GM23338 (cell line): ENCODE results near the gene ILK. TPM values are rescaled to one million over a fixed set of nuclear protein-coding genes. Genes with fewer than 3 reads are reported as not detected.

Experiments
- ATAC-seq: fragments of 200-7000 bp; cut with Tn5 transposase; 3 replicates; pipeline ENCODE4 v1.9.1; 2020
- DNase-seq: peaks from one replicate; pipeline ENCODE4 v3.0.0-alpha.2; 2015; ENCODE audit warnings: low spot score
- H2AFZ ChIP-seq: fragments of 200-600 bp; sonication (generic); 2 replicates; pipeline ENCODE4 v1.8.0; 2016; ENCODE audit warnings: antibody characterized with exemption, mild to moderate bottlenecking, moderate library complexity
- H3F3A ChIP-seq: fragments of 200-600 bp; sonication (generic); replicated peaks from 2 replicates; pipeline ENCODE4 v1.8.0; 2017; ENCODE audit warnings: antibody characterized with exemption, mixed run types, low read depth
- H3K27ac ChIP-seq: fragments of 200-600 bp; sonication (generic); 2 replicates; pipeline ENCODE4 v1.6.1; 2016; ENCODE audit warnings: low read depth
- H3K27me3 ChIP-seq: fragments of 200-600 bp; sonication (generic); 2 replicates; pipeline ENCODE4 v1.8.0; 2016; ENCODE audit warnings: mild to moderate bottlenecking, mixed run types, moderate library complexity; ENCODE audit not compliant: insufficient read depth
- H3K36me3 ChIP-seq: fragments of 200-600 bp; sonication (generic); 2 replicates; pipeline ENCODE4 v1.8.0; 2016; ENCODE audit warnings: mild to moderate bottlenecking; ENCODE audit not compliant: insufficient read depth
- H3K4me1 ChIP-seq: fragments of 200-600 bp; sonication (generic); 2 replicates; pipeline ENCODE4 v1.8.0; 2016; ENCODE audit warnings: mild to moderate bottlenecking, moderate library complexity; ENCODE audit not compliant: insufficient read depth
- H3K4me2 ChIP-seq: fragments of 200-600 bp; sonication (generic); 2 replicates; pipeline ENCODE4 v1.7.1; 2017; ENCODE audit warnings: mixed run types
- H3K4me3 ChIP-seq: fragments of 200-600 bp; sonication (generic); 2 replicates; pipeline ENCODE4 v1.6.1; 2016; ENCODE audit warnings: mixed run types
- H3K79me2 ChIP-seq: fragments of 200-600 bp; sonication (generic); replicated peaks from 2 replicates; pipeline ENCODE4 v1.8.0; 2017; ENCODE audit warnings: mild to moderate bottlenecking; ENCODE audit not compliant: insufficient read depth
- H3K9me2 ChIP-seq: fragments of 200-600 bp; sonication (generic); 2 replicates; pipeline ENCODE4 v1.8.0; 2017; ENCODE audit not compliant: insufficient read depth
- H4K20me1 ChIP-seq: fragments of 200-600 bp; sonication (generic); replicated peaks from 2 replicates; pipeline ENCODE4 v1.8.0; 2017; ENCODE audit warnings: mild to moderate bottlenecking; ENCODE audit not compliant: insufficient read depth
- H3K27ac Mint-ChIP-seq: 2 replicates; pipeline ENCODE4 v1.8.0; 2020; ENCODE audit warnings: inconsistent platforms, mild to moderate bottlenecking, moderate library complexity, mixed read lengths
- H3K27me3 Mint-ChIP-seq: 3 replicates; pipeline ENCODE4 v1.8.0; 2022; ENCODE audit warnings: low read depth, mild to moderate bottlenecking, moderate library complexity, mixed read lengths, inconsistent platforms; ENCODE audit not compliant: insufficient read depth, poor library complexity
- H3K36me3 Mint-ChIP-seq: 3 replicates; pipeline ENCODE4 v1.8.0; 2021; ENCODE audit warnings: low read depth, mild to moderate bottlenecking, inconsistent platforms, moderate library complexity, mixed read lengths
- H3K4me1 Mint-ChIP-seq: 3 replicates; pipeline ENCODE4 v1.8.0; 2020; ENCODE audit warnings: mild to moderate bottlenecking, inconsistent platforms, mixed read lengths
- H3K4me3 Mint-ChIP-seq: 3 replicates; pipeline ENCODE4 v1.8.0; 2021; ENCODE audit warnings: moderate library complexity, mild to moderate bottlenecking, inconsistent platforms, mixed read lengths
- H3K9me3 Mint-ChIP-seq: 3 replicates; pipeline ENCODE4 v1.8.0; 2020; ENCODE audit warnings: moderate library complexity, mild to moderate bottlenecking, inconsistent platforms, mixed read lengths
- CREB1 ChIP-seq: fragments of 250-450 bp; sonication (Bioruptor Pico); IDR thresholded peaks from 2 replicates; pipeline ENCODE4 v1.5.0; 2020; ENCODE audit warnings: low read depth, mild to moderate bottlenecking, moderate library complexity
- CTCF ChIP-seq, 2 experiments: fragments of 200-600 bp in 1 of 2; sonication (generic) in 1 of 2; conservative IDR thresholded peaks; 2 replicates each; pipeline versions ENCODE4 v1.5.1 to v1.6.1; 2016 to 2017; ENCODE audit warnings: antibody characterized with exemption in 2 of 2, low read depth in 2 of 2, mild to moderate bottlenecking in 2 of 2, moderate library complexity in 1 of 2
- ETS1 ChIP-seq: IDR thresholded peaks from 2 replicates; pipeline ENCODE4 v1.6.1; 2016; ENCODE audit warnings: antibody characterized with exemption
- EZH2 ChIP-seq: fragments of 200-600 bp; sonication (generic); IDR thresholded peaks from one replicate; pipeline ENCODE4 v1.8.0; 2017; ENCODE audit warnings: antibody characterized with exemption, mild to moderate bottlenecking, low read depth; ENCODE audit not compliant: unreplicated experiment
- EZH2phosphoT487 ChIP-seq: fragments of 200-600 bp; sonication (generic); IDR thresholded peaks from one replicate; pipeline ENCODE4 v1.8.1; 2018; ENCODE audit warnings: antibody characterized with exemption; ENCODE audit not compliant: unreplicated experiment
- JUNB ChIP-seq: IDR thresholded peaks from one replicate; pipeline ENCODE4 v1.6.1; 2016; ENCODE audit warnings: antibody characterized with exemption; ENCODE audit not compliant: unreplicated experiment
- NANOG ChIP-seq: IDR thresholded peaks from 2 replicates; pipeline ENCODE4 v1.6.1; 2016; ENCODE audit warnings: antibody characterized with exemption, borderline replicate concordance
- POLR2AphosphoS5 ChIP-seq: IDR thresholded peaks from 2 replicates; pipeline ENCODE4 v1.6.1; 2016; ENCODE audit warnings: antibody characterized with exemption, low read depth
- REST ChIP-seq: IDR thresholded peaks from one replicate; pipeline ENCODE4 v1.6.1; 2018; ENCODE audit warnings: antibody characterized with exemption; ENCODE audit not compliant: unreplicated experiment
- STAT1 ChIP-seq: IDR thresholded peaks from one replicate; pipeline ENCODE4 v1.6.1; 2016; ENCODE audit warnings: antibody characterized with exemption; ENCODE audit not compliant: unreplicated experiment
- ZNF114 ChIP-seq: fragments of 250-450 bp; sonication (Bioruptor Pico); IDR thresholded peaks from 2 replicates; pipeline ENCODE4 v1.5.0; 2020; ENCODE audit warnings: mild to moderate bottlenecking, moderate library complexity
- ZNF331 ChIP-seq: fragments of 250-450 bp; sonication (Bioruptor Pico); IDR thresholded peaks from 2 replicates; pipeline ENCODE4 v1.5.0; 2020; ENCODE audit warnings: low read depth, mild to moderate bottlenecking, moderate library complexity
- ZNF462 ChIP-seq: fragments of 250-450 bp; sonication (Bioruptor Pico); IDR thresholded peaks from 2 replicates; pipeline ENCODE4 v1.5.0; 2020; ENCODE audit warnings: mild to moderate bottlenecking, moderate library complexity
- polyA plus RNA-seq: library from polyadenylated mRNA; unstranded; fragments of >200 nt; fragmentation: Nextera tagmentation; extraction: Ambion mirVana; gene quantifications from 2 replicates; pipeline ENCODE4 v1.2.1, GENCODE V29; 2016
- total RNA-seq: library from RNA; depleted of rRNA; stranded (reverse); fragments of >200 nt; shearing (Covaris generic); gene quantifications from 2 replicates; pipeline ENCODE4 v1.2.3, GENCODE V29; 2014

Gene ILK
- total and polyA plus RNA-seq, 2 experiments from 2014 or later = 62.6 to 91.0 TPM

- no peaks in the 10 kb centered on the region; the same call in 1 of the 2 replicates for H4K20me1 ChIP-seq
- H3K4me1 Mint-ChIP-seq = peaks cover 5% of the 10 kb centered on the region
- no peaks in the 10 kb centered on the region for H3K27me3 ChIP-seq
- peaks cover 2% of the 10 kb centered on the region for H3K27me3 Mint-ChIP-seq
- DNase-seq (no peak), ATAC-seq (no peak)
- H3K4me3 Mint-ChIP-seq = no peak overlapping the region
- no peak overlapping the region for H3K4me2 ChIP-seq
- peaks cover 10% of the 10 kb centered on the region; the same call in 2 of the 3 replicates for H3K36me3 Mint-ChIP-seq
- peaks cover 12% of the 10 kb centered on the region; the same call in 2 of the 3 replicates for H3K9me3 Mint-ChIP-seq
- H3K79me2 ChIP-seq = no peaks in the 10 kb centered on the region
- H3K4me1 ChIP-seq = no peaks in the 10 kb centered on the region
- no peaks in the 10 kb centered on the region for H3K36me3 ChIP-seq
- TF ChIP-seq ZNF462 (no peak), REST (no peak), JUNB (no peak), POLR2AphosphoS5 (no peak), EZH2 (no peak), EZH2phosphoT487 (no peak), CREB1 (CRISPR knock-in tag) (no peak), NANOG (no peak), CTCF (conservative IDR thresholded peaks at IDR 0.05; ENCODE audit: low read depth in 2 of 2) (no peak), STAT1 (no peak), ZNF114 (CRISPR knock-in tag) (no peak), ZNF331 (CRISPR knock-in tag) (no peak), ETS1 (no peak)
- H3K27ac ChIP-seq = no peak overlapping the region
- no peak overlapping the region for H3K4me3 ChIP-seq
- no peaks in the 10 kb centered on the region for H3F3A ChIP-seq
- no peak overlapping the region for H2AFZ ChIP-seq
- H3K27ac Mint-ChIP-seq = no peak overlapping the region
- no peaks in the 10 kb centered on the region for H3K9me2 ChIP-seq
Observed at GRCh38 chr11:6579681-6580080, 23.9 kb upstream of the ILK start.
